H1 (cell line): ENCODE results near the gene CCSER2. TPM values are rescaled to one million over a fixed set of nuclear protein-coding genes. Genes with fewer than 3 reads are reported as not detected.

Experiments used
- CTCF ChIP-seq, 3 experiments: IDR thresholded peaks; 1 replicate in 2 of 3; 2 replicates in 1 of 3; pipeline versions ENCODE4 v1.5.1 to v1.6.1; 2011; ENCODE audit warnings: low read length in 3 of 3, mild to moderate bottlenecking in 3 of 3, inconsistent platforms in 2 of 3, low read depth in 1 of 3, moderate library complexity in 1 of 3; ENCODE audit not compliant: insufficient read depth in 1 of 3; ENCODE audit errors: control extremely low read depth in 1 of 3
- YY1 ChIP-seq: IDR thresholded peaks from 2 replicates; pipeline ENCODE4 v1.6.1; 2011; ENCODE audit warnings: low read depth, mild to moderate bottlenecking, low read length
- polyA plus RNA-seq, 7 experiments: library from polyadenylated mRNA; depleted of rRNA in 3 of 7; stranded (reverse) in 5 of 7; unstranded in 2 of 7; fragments of >200 nt in 5 of 7; fragments of 200-250 nt in 2 of 7; gene quantifications; 1 replicate in 5 of 7; 2 replicates in 1 of 7; 4 replicates in 1 of 7; pipeline versions ENCODE4 v1.2.1 to v1.2.3, GENCODE V29; 2011 to 2013; ENCODE audit warnings: missing spikeins in 2 of 7, mixed read lengths in 2 of 7
- total RNA-seq: library from RNA; stranded (reverse); fragmentation: NEBNext Ultra II Directional; extraction: Animal tissue kit (Norgen Biotek cat#: 25700); gene quantifications from 2 replicates; pipeline ENCODE4 v1.2.1, GENCODE V29; 2021
- TF ChIP-seq, protein P1 (sequence below): fragments of 300-600 bp; sonication (generic); IDR thresholded peaks from 2 replicates; pipeline ENCODE4 v1.7.1; 2012; ENCODE audit warnings: low read length, moderate library complexity, mild to moderate bottlenecking, inconsistent platforms; ENCODE audit not compliant: insufficient replicate concordance

CCSER2 gene
- total and polyA plus RNA-seq, 2 of the 8 experiments (the other 6 are each of a cell fraction or from before 2014, with no cell fraction given): 6.9 to 30.5 TPM

DNA sequence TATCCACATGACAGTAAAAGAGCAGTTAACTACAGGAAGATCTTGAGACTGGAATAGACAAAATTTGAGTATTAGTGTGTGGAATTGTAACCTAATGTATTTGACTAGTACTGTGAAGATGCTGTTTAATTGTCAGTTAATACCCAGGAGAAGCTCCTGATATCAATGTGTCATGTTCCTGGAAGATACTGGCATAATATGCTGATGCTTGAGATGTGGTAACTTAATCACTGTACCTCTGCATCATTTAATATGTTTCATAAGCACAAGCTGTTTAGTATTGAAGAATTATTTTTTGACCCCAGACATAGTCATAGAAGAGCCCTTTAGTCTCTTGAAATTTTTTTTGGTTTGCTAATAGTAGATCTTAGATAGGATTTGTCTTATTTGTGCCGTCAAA lies 15.4 kb downstream of the CCSER2 start (continued):
- TF ChIP-seq, protein P1, sequence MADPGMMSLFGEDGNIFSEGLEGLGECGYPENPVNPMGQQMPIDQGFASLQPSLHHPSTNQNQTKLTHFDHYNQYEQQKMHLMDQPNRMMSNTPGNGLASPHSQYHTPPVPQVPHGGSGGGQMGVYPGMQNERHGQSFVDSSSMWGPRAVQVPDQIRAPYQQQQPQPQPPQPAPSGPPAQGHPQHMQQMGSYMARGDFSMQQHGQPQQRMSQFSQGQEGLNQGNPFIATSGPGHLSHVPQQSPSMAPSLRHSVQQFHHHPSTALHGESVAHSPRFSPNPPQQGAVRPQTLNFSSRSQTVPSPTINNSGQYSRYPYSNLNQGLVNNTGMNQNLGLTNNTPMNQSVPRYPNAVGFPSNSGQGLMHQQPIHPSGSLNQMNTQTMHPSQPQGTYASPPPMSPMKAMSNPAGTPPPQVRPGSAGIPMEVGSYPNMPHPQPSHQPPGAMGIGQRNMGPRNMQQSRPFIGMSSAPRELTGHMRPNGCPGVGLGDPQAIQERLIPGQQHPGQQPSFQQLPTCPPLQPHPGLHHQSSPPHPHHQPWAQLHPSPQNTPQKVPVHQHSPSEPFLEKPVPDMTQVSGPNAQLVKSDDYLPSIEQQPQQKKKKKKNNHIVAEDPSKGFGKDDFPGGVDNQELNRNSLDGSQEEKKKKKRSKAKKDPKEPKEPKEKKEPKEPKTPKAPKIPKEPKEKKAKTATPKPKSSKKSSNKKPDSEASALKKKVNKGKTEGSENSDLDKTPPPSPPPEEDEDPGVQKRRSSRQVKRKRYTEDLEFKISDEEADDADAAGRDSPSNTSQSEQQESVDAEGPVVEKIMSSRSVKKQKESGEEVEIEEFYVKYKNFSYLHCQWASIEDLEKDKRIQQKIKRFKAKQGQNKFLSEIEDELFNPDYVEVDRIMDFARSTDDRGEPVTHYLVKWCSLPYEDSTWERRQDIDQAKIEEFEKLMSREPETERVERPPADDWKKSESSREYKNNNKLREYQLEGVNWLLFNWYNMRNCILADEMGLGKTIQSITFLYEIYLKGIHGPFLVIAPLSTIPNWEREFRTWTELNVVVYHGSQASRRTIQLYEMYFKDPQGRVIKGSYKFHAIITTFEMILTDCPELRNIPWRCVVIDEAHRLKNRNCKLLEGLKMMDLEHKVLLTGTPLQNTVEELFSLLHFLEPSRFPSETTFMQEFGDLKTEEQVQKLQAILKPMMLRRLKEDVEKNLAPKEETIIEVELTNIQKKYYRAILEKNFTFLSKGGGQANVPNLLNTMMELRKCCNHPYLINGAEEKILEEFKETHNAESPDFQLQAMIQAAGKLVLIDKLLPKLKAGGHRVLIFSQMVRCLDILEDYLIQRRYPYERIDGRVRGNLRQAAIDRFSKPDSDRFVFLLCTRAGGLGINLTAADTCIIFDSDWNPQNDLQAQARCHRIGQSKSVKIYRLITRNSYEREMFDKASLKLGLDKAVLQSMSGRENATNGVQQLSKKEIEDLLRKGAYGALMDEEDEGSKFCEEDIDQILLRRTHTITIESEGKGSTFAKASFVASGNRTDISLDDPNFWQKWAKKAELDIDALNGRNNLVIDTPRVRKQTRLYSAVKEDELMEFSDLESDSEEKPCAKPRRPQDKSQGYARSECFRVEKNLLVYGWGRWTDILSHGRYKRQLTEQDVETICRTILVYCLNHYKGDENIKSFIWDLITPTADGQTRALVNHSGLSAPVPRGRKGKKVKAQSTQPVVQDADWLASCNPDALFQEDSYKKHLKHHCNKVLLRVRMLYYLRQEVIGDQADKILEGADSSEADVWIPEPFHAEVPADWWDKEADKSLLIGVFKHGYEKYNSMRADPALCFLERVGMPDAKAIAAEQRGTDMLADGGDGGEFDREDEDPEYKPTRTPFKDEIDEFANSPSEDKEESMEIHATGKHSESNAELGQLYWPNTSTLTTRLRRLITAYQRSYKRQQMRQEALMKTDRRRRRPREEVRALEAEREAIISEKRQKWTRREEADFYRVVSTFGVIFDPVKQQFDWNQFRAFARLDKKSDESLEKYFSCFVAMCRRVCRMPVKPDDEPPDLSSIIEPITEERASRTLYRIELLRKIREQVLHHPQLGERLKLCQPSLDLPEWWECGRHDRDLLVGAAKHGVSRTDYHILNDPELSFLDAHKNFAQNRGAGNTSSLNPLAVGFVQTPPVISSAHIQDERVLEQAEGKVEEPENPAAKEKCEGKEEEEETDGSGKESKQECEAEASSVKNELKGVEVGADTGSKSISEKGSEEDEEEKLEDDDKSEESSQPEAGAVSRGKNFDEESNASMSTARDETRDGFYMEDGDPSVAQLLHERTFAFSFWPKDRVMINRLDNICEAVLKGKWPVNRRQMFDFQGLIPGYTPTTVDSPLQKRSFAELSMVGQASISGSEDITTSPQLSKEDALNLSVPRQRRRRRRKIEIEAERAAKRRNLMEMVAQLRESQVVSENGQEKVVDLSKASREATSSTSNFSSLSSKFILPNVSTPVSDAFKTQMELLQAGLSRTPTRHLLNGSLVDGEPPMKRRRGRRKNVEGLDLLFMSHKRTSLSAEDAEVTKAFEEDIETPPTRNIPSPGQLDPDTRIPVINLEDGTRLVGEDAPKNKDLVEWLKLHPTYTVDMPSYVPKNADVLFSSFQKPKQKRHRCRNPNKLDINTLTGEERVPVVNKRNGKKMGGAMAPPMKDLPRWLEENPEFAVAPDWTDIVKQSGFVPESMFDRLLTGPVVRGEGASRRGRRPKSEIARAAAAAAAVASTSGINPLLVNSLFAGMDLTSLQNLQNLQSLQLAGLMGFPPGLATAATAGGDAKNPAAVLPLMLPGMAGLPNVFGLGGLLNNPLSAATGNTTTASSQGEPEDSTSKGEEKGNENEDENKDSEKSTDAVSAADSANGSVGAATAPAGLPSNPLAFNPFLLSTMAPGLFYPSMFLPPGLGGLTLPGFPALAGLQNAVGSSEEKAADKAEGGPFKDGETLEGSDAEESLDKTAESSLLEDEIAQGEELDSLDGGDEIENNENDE: no peak
- no peak for TF ChIP-seq CTCF (IDR thresholded peaks at IDR 0.05; ENCODE audit: control extremely low read depth in 1 of 3, insufficient read depth in 1 of 3, low read depth in 1 of 3, low read length in 3 of 3)
- TF ChIP-seq YY1: no peak
- TF ChIP-seq, all 59 proteins: peak for 0
